Measurements from ENCODE around the gene CFAP54.

- no peak for TF ChIP-seq CTCF (conservative IDR thresholded peaks at IDR 0.05 in 1 of 2, IDR thresholded peaks at IDR 0.05 in 1 of 2; ENCODE audit: low read depth in 1 of 2, low read length in 2 of 2)
- TF ChIP-seq EZH2 (IDR thresholded peaks at IDR 0.05; ENCODE audit: low read length, missing control alignments) = no peak
Observed at GRCh38 chr12:96814200-96814599, 324.8 kb downstream of the CFAP54 start.

All from fibroblast of lung (primary cell).